WTC11 (cell line): Measurements from ENCODE around the gene GALNT17.

Source experiments
- ATF1 ChIP-seq: sonication (generic); formaldehyde crosslinking; IDR thresholded peaks from 2 replicates; pipeline ENCODE4 v1.8.1; 2023; ENCODE audit warnings: mild to moderate bottlenecking, moderate library complexity, missing genetic modification reagents
- CREM ChIP-seq: sonication (generic); formaldehyde crosslinking; IDR thresholded peaks from 2 replicates; pipeline ENCODE4 v1.8.1; 2022; ENCODE audit warnings: mild to moderate bottlenecking, missing genetic modification reagents, moderate library complexity
- GRHL2 ChIP-seq: fragments of 250-450 bp; sonication (Bioruptor Pico); IDR thresholded peaks from 2 replicates; pipeline ENCODE4 v1.8.0; 2022; ENCODE audit warnings: mild to moderate bottlenecking, moderate library complexity; ENCODE audit not compliant: insufficient replicate concordance, severe bottlenecking
- NFE2L1 ChIP-seq: sonication (generic); formaldehyde crosslinking; IDR thresholded peaks from 2 replicates; pipeline ENCODE4 v1.8.1; 2023; ENCODE audit warnings: missing genetic modification reagents
- ZNF232 ChIP-seq: sonication (generic); formaldehyde crosslinking; IDR thresholded peaks from 2 replicates; pipeline ENCODE4 v1.8.0; 2022; ENCODE audit warnings: mild to moderate bottlenecking, missing genetic modification reagents
- TF ChIP-seq, protein P1 (sequence below): fragments of 200-600 bp; IDR thresholded peaks from 2 replicates; pipeline ENCODE4 v1.8.0; 2022; ENCODE audit warnings: antibody characterized with exemption
- TF ChIP-seq, protein P2 (sequence below): sonication (generic); formaldehyde crosslinking; IDR thresholded peaks from 2 replicates; pipeline ENCODE4 v1.8.1; 2023; ENCODE audit warnings: mild to moderate bottlenecking, missing genetic modification reagents, moderate library complexity
- TF ChIP-seq, protein P3 (sequence below): fragments of 250-450 bp; sonication (Bioruptor Pico); IDR thresholded peaks from 2 replicates; pipeline ENCODE4 v2.1.2; 2022; ENCODE audit warnings: mild to moderate bottlenecking, moderate library complexity
- TF ChIP-seq, protein P4 (sequence below): sonication (generic); formaldehyde crosslinking; IDR thresholded peaks from 2 replicates; pipeline ENCODE4 v1.8.1; 2023; ENCODE audit warnings: mild to moderate bottlenecking, missing genetic modification reagents, borderline replicate concordance
- TF ChIP-seq, protein P5 (sequence below): sonication (generic); formaldehyde crosslinking; IDR thresholded peaks from 2 replicates; pipeline ENCODE4 v1.8.0; 2022; ENCODE audit warnings: mild to moderate bottlenecking, missing genetic modification reagents

DNA sequence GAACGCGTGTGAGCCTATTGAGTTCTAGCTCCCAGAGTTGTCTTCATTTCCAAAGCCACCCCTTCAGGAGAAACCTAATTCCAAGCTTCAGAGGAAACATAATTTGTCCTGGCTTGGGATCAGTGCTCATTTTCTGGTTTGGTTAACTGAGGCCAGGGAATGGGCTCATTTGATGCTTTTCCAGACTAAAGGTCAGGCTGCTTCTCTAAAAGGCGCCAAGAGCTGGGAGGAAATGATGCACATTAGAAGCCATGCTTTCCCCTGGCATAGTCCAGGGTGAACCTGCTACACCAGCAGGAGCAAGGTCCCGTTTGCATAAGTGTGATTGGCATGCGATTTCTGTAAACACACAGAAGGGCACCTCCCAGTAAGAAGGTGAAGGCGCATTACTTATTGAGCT lies 435.0 kb downstream of the GALNT17 start:
- TF ChIP-seq, protein P1, sequence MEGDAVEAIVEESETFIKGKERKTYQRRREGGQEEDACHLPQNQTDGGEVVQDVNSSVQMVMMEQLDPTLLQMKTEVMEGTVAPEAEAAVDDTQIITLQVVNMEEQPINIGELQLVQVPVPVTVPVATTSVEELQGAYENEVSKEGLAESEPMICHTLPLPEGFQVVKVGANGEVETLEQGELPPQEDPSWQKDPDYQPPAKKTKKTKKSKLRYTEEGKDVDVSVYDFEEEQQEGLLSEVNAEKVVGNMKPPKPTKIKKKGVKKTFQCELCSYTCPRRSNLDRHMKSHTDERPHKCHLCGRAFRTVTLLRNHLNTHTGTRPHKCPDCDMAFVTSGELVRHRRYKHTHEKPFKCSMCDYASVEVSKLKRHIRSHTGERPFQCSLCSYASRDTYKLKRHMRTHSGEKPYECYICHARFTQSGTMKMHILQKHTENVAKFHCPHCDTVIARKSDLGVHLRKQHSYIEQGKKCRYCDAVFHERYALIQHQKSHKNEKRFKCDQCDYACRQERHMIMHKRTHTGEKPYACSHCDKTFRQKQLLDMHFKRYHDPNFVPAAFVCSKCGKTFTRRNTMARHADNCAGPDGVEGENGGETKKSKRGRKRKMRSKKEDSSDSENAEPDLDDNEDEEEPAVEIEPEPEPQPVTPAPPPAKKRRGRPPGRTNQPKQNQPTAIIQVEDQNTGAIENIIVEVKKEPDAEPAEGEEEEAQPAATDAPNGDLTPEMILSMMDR: no peak
- TF ChIP-seq, protein P2, sequence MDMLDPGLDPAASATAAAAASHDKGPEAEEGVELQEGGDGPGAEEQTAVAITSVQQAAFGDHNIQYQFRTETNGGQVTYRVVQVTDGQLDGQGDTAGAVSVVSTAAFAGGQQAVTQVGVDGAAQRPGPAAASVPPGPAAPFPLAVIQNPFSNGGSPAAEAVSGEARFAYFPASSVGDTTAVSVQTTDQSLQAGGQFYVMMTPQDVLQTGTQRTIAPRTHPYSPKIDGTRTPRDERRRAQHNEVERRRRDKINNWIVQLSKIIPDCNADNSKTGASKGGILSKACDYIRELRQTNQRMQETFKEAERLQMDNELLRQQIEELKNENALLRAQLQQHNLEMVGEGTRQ: no peak
- no peak for TF ChIP-seq GRHL2
- TF ChIP-seq, protein P3, sequence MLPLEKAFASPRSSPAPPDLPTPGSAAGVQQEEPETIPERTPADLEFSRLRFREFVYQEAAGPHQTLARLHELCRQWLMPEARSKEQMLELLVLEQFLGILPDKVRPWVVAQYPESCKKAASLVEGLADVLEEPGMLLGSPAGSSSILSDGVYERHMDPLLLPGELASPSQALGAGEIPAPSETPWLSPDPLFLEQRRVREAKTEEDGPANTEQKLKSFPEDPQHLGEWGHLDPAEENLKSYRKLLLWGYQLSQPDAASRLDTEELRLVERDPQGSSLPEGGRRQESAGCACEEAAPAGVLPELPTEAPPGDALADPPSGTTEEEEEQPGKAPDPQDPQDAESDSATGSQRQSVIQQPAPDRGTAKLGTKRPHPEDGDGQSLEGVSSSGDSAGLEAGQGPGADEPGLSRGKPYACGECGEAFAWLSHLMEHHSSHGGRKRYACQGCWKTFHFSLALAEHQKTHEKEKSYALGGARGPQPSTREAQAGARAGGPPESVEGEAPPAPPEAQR (CRISPR knock-in tag): no peak
- TF ChIP-seq NFE2L1 (CRISPR knock-in tag): no peak
- TF ChIP-seq, protein P4, sequence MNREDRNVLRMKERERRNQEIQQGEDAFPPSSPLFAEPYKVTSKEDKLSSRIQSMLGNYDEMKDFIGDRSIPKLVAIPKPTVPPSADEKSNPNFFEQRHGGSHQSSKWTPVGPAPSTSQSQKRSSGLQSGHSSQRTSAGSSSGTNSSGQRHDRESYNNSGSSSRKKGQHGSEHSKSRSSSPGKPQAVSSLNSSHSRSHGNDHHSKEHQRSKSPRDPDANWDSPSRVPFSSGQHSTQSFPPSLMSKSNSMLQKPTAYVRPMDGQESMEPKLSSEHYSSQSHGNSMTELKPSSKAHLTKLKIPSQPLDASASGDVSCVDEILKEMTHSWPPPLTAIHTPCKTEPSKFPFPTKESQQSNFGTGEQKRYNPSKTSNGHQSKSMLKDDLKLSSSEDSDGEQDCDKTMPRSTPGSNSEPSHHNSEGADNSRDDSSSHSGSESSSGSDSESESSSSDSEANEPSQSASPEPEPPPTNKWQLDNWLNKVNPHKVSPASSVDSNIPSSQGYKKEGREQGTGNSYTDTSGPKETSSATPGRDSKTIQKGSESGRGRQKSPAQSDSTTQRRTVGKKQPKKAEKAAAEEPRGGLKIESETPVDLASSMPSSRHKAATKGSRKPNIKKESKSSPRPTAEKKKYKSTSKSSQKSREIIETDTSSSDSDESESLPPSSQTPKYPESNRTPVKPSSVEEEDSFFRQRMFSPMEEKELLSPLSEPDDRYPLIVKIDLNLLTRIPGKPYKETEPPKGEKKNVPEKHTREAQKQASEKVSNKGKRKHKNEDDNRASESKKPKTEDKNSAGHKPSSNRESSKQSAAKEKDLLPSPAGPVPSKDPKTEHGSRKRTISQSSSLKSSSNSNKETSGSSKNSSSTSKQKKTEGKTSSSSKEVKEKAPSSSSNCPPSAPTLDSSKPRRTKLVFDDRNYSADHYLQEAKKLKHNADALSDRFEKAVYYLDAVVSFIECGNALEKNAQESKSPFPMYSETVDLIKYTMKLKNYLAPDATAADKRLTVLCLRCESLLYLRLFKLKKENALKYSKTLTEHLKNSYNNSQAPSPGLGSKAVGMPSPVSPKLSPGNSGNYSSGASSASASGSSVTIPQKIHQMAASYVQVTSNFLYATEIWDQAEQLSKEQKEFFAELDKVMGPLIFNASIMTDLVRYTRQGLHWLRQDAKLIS (CRISPR knock-in tag): no peak
- no peak for TF ChIP-seq ATF1 (CRISPR knock-in tag)
- no peak for TF ChIP-seq CREM (CRISPR knock-in tag)
- TF ChIP-seq ZNF232 (CRISPR knock-in tag): no peak
- TF ChIP-seq, protein P5, sequence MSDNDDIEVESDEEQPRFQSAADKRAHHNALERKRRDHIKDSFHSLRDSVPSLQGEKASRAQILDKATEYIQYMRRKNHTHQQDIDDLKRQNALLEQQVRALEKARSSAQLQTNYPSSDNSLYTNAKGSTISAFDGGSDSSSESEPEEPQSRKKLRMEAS: no peak
